AG10803 (cell line): Measurements from ENCODE around the gene ZNF777.
A peak's percentile ranks its signal among the peaks of the same experiment; 100 is the strongest.

Experiments used
- DNase-seq: peaks from one replicate; pipeline ENCODE4 v3.0.0; 2010; ENCODE audit warnings: low read depth
- H3K4me3 ChIP-seq: 2 replicates; pipeline ENCODE4 v1.5.1; 2011; ENCODE audit warnings: mild to moderate bottlenecking, low read length, control low read depth
- CTCF ChIP-seq: conservative IDR thresholded peaks from 2 replicates; pipeline ENCODE4 v1.5.1; 2011; ENCODE audit warnings: mild to moderate bottlenecking, low read length, control low read depth, inconsistent platforms

ZNF777 gene

GRCh38 chr7:149436358-149436757 lies 24.5 kb downstream of the ZNF777 start:
- no peak for TF ChIP-seq CTCF
- DNase-seq, result no peak

GRCh38 chr7:149433124-149433523 lies 27.7 kb downstream of the ZNF777 start:
- DNase-seq, result no peak

More at GRCh38 chr7:149436358-149436757, 24.5 kb downstream of the ZNF777 start:
- no peak overlapping the region for H3K4me3 ChIP-seq

GRCh38 chr7:149432121-149432691 lies 28.7 kb downstream of the ZNF777 start:
- DNase-seq, result no peak
- TF ChIP-seq CTCF, result no peak
- H3K4me3 ChIP-seq, result no peak overlapping the region

More at GRCh38 chr7:149433124-149433523, 27.7 kb downstream of the ZNF777 start:
- no peak overlapping the region for H3K4me3 ChIP-seq
- TF ChIP-seq CTCF, result no peak

- no peak for TF ChIP-seq CTCF
- H3K4me3 ChIP-seq, result no peak overlapping the region
- no peak for DNase-seq
Measured at GRCh38 chr7:149431486-149432120, 29.3 kb downstream of the ZNF777 start.

- no peak for TF ChIP-seq CTCF
- H3K4me3 ChIP-seq, result no peak overlapping the region
- DNase-seq, result no peak
Measured at GRCh38 chr7:149430192-149430591, 30.7 kb downstream of the ZNF777 start.

- no peak for DNase-seq
- TF ChIP-seq CTCF, result no peak
Measured at GRCh38 chr7:149427893-149428292, 33.0 kb downstream of the ZNF777 start.

GRCh38 chr7:149427096-149427680 lies 33.7 kb downstream of the ZNF777 start:
- peak; percentile 19 for DNase-seq
- no peak for TF ChIP-seq CTCF
- no peak overlapping the region for H3K4me3 ChIP-seq

More at GRCh38 chr7:149427893-149428292, 33.0 kb downstream of the ZNF777 start:
- no peak overlapping the region for H3K4me3 ChIP-seq
